Measurements from ENCODE around the gene MPHOSPH10. TPM values are rescaled to one million over a fixed set of nuclear protein-coding genes. Genes with fewer than 3 reads are reported as not detected.
A peak's percentile ranks its signal among the peaks of the same experiment; 100 is the strongest.
"Not testable (repeated sequence)": the region's sequence is repeated elsewhere in the genome, so short reads cannot be mapped to it uniquely, and the experiment has no call there.

Gene MPHOSPH10
- polyA plus RNA-seq, 2 of the 4 experiments (the other 2 are of a cell fraction): 39.2 to 51.7 TPM

DNA sequence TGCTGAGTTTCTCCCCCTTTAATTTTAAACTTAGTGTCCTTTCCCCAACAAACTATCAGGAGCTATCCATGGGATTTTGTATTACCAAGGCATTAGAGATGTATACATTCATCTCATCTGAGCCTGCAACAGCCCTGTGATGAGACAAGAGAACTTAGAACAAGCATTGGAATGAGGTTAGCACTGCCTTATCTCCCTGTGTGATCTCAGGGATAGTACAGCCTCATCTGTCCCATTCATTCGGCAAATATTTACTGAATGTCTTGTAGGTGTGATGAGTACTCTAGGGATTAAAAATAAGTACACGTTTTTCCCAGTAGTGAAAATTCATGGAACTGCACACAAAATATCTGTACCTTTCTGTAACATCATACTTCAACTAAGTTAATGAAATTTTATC lies 50.9 kb downstream of the MPHOSPH10 start:
- POLR2A ChIA-PET: no interaction called here
- TF ChIP-seq GATA3 (IDR thresholded peaks at IDR 0.05; ENCODE audit: borderline replicate concordance): peak; percentile 57; the same call in 1 of the 2 replicates
- no peak for TF ChIP-seq NFE2L2 (conservative IDR thresholded peaks at IDR 0.05; ENCODE audit: low read length)
- ATAC-seq (peak in 1 of 2 experiments; percentile 45; a peak in 3 of 6 replicates), DNase-seq (ENCODE audit: low read depth in 1 of 2, low spot score in 1 of 2) (peak in 1 of 2 experiments; percentile 21), FAIRE-seq (no peak)
- H3K4me1 ChIP-seq: peaks cover 4% of the 10 kb centered on the region; the same call in 1 of the 3 replicates
- WGBS (ENCODE audit: missing lambda C conversion rate): 18% methylated on average over 2 of the region's 2 CpGs
- no peaks in the 10 kb centered on the region for H3K9me3 ChIP-seq
- no peak overlapping the region; a peak in 1 of 6 replicates for H3K27ac ChIP-seq
- CTCF ChIA-PET: interaction anchor here (1.2 to 1.6 kb wide), 2 partner anchors 10 to 24 kb away, joined by 3 to 7 read pairs; no protein-coding TSS in a partner anchor
- no peak overlapping the region for H3K4me2 ChIP-seq
- no peak overlapping the region for H3K4me3 ChIP-seq

DNA sequence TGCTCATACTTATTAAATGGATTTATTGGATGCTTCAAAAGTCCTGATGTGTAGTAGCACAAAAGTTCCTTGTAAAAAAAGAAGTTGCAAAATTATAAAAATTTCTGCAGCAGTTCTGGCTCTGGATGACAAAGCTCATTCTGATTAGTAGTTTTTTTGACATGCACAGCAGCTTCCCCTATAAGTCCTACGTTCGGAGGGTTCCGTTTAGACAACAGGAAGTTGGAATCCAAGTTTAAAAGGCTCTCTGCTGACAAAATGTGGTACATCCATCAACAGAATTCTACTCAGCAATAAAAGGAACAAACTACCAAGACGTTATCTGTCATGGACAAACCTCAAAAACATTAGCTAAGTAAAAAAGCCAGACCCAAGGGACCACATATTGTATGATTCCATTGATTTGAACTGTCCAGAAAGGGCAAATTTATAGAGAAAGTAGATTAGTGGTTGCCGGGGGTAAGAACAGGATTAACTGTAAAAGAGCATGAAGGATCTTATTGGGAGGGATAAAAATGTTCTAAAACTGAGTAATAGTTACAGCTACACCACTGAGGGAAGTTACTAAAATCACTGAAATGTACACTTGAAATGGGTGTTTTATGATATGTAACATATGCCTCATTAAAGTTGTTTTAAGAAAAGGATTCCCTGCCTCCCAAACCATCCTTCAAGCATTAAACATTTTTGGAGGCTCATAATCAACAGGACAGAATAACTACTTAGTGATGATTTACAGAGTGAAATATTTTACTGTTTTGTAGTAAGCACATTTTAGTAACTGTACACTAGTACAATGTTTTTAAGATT lies 53.1 kb downstream of the MPHOSPH10 start:
- H3K4me1 ChIP-seq; POLR2A ChIA-PET; DNase-seq (ENCODE audit: low read depth in 1 of 2, low spot score in 1 of 2); H3K9me3 ChIP-seq; H3K4me3 ChIP-seq; H3K27ac ChIP-seq; FAIRE-seq; ATAC-seq; H3K4me2 ChIP-seq: not testable (repeated sequence)
- CTCF ChIA-PET: interaction anchor here (0.7 to 1.2 kb wide), 2 partner anchors 327 to 345 kb away, joined by 3 read pairs; no protein-coding TSS in a partner anchor
- 43% methylated on average over 2 of the region's 5 CpGs for WGBS (ENCODE audit: missing lambda C conversion rate)

DNA sequence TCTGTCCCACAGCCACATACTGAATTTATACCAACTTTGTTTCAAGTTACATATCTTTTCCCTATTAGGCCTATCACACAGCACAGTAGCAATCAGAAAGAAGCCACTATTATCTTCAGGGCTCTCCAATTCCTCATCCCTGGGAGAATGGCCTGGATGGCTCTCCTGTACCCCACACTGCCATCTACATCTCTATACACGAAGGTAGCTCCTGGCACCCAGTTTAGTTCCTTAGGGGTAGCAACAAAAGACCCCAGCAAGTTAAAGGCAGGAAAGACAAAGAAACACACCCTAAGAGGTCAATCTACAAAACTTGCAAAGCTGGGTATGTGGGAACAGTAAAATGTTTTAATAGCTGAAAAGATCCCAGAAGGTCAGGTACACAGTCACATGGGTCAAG lies 56.5 kb downstream of the MPHOSPH10 start:
- no peak overlapping the region for H3K4me3 ChIP-seq
- H3K4me2 ChIP-seq: no peak overlapping the region
- no peak for FAIRE-seq
- ATAC-seq: no peak
- H3K4me1 ChIP-seq: no peaks in the 10 kb centered on the region
- TF ChIP-seq CEBPB (IDR thresholded peaks at IDR 0.05) (no peak), SREBF2 (IDR thresholded peaks at IDR 0.05) (no peak), CBX2 (IDR thresholded peaks at IDR 0.05; ENCODE audit: borderline replicate concordance, low read depth) (no peak), FOSL2 (IDR thresholded peaks at IDR 0.05) (no peak), FOSL2 (CRISPR knock-in tag; IDR thresholded peaks at IDR 0.05) (no peak), CHD2 (IDR thresholded peaks at IDR 0.05; ENCODE audit: low read length, partially characterized antibody) (no peak), ZSCAN20 (CRISPR knock-in tag; IDR thresholded peaks at IDR 0.05) (no peak), RNF2 (IDR thresholded peaks at IDR 0.05; ENCODE audit: borderline replicate concordance, low read depth) (no peak), HOXB13 (CRISPR knock-in tag; IDR thresholded peaks at IDR 0.05; ENCODE audit: low read depth) (no peak), RAD21 (conservative IDR thresholded peaks at IDR 0.05 in 1 of 2, IDR thresholded peaks at IDR 0.05 in 1 of 2) (no peak), RFX5 (IDR thresholded peaks at IDR 0.05) (no peak), HOXA7 (CRISPR knock-in tag; IDR thresholded peaks at IDR 0.05) (no peak), NPAS2 (CRISPR knock-in tag; IDR thresholded peaks at IDR 0.05; ENCODE audit: borderline replicate concordance) (no peak), ZNF302 (CRISPR knock-in tag; IDR thresholded peaks at IDR 0.05) (no peak), RARB (CRISPR knock-in tag; IDR thresholded peaks at IDR 0.05) (no peak), HOXB5 (CRISPR knock-in tag; IDR thresholded peaks at IDR 0.05) (no peak), JUNB (IDR thresholded peaks at IDR 0.05) (no peak), KDM1A (IDR thresholded peaks at IDR 0.05; ENCODE audit: low read depth) (no peak)
- TF ChIP-seq, protein P1, sequence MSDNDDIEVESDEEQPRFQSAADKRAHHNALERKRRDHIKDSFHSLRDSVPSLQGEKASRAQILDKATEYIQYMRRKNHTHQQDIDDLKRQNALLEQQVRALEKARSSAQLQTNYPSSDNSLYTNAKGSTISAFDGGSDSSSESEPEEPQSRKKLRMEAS (IDR thresholded peaks at IDR 0.05): no peak
- TF ChIP-seq, protein P2, sequence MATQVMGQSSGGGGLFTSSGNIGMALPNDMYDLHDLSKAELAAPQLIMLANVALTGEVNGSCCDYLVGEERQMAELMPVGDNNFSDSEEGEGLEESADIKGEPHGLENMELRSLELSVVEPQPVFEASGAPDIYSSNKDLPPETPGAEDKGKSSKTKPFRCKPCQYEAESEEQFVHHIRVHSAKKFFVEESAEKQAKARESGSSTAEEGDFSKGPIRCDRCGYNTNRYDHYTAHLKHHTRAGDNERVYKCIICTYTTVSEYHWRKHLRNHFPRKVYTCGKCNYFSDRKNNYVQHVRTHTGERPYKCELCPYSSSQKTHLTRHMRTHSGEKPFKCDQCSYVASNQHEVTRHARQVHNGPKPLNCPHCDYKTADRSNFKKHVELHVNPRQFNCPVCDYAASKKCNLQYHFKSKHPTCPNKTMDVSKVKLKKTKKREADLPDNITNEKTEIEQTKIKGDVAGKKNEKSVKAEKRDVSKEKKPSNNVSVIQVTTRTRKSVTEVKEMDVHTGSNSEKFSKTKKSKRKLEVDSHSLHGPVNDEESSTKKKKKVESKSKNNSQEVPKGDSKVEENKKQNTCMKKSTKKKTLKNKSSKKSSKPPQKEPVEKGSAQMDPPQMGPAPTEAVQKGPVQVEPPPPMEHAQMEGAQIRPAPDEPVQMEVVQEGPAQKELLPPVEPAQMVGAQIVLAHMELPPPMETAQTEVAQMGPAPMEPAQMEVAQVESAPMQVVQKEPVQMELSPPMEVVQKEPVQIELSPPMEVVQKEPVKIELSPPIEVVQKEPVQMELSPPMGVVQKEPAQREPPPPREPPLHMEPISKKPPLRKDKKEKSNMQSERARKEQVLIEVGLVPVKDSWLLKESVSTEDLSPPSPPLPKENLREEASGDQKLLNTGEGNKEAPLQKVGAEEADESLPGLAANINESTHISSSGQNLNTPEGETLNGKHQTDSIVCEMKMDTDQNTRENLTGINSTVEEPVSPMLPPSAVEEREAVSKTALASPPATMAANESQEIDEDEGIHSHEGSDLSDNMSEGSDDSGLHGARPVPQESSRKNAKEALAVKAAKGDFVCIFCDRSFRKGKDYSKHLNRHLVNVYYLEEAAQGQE (IDR thresholded peaks at IDR 0.05): no peak
- WGBS (ENCODE audit: missing lambda C conversion rate): 14% methylated on average over 1 of the region's 1 CpG
- DNase-seq (ENCODE audit: low read depth in 1 of 2, low spot score in 1 of 2): no peak
- ChIA-PET POLR2A (no interaction called here), CTCF (interaction anchor here (0.6 to 1.1 kb wide), 8 partner anchors 10 to 398 kb away, joined by 3 to 5 read pairs (median 3); no protein-coding TSS in a partner anchor)
- no peak overlapping the region for H3K27ac ChIP-seq
- H3K9me3 ChIP-seq: no peaks in the 10 kb centered on the region

Data from A549 (cell line).